Amniotic epithelial cell (primary cell): ENCODE data around the gene NBAS.

Experiments used
- DNase-seq: peaks from one replicate; pipeline ENCODE4 v3.0.0-alpha.2; 2010; ENCODE audit warnings: low read depth

Gene NBAS

DNA sequence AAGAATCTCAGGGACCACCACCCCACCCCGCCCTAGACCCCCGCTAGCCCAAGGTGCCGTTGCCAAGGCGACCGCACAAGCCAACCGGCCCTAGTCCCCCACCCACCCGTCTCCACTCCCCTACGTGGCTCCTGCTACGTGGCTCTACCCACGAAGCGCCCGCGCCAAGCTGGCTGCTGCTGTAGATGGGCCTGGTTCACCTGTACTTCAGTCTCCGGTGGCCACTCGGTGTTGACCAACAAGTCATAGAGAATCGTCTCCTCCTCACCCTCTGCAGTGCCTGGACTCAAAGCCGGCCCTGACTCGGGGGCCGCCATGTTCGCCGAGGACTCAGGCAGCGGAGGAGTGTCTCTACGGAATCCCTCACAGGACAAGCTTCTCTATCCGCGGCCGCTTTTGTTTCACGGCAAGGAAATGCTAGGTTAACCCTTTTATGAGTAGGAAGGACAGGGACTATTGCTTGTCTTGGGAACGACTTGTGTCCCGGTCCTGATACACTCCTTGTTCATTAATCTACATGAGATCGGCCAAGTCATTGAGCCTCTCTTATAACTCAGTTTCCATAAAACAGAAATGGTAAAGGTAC is at the start of gene NBAS:
Gene NBAS (minus strand): TSS at position 347 of the 586 bp plus-strand sequence. CDS start 30 bp downstream, at position 317.
- peak; percentile 85 for DNase-seq

DNA sequence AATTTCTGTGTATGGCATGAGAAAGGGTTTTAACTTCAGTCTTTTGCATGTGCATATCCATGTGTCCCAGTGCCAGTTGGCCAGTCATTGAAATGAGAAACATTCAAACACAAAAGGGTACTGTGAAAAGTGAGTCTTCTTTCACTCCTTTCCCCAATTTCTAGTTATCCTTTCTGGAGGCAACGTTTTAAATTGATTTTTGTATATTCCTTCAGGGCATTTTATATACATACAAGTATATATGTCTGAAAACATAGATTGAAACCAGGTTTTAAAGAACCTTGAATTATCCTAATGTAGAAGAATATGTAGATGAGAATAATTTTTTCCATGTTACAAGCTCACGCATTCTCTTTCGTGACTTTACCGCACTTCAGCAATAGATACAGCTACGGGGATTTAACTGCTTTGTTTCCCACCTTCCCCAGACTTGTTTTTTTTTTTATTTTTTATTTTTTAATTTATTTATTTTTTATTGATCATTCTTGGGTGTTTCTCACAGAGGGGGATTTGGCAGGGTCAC is 49.4 kb upstream of the NBAS start:
- no peak for DNase-seq

DNA sequence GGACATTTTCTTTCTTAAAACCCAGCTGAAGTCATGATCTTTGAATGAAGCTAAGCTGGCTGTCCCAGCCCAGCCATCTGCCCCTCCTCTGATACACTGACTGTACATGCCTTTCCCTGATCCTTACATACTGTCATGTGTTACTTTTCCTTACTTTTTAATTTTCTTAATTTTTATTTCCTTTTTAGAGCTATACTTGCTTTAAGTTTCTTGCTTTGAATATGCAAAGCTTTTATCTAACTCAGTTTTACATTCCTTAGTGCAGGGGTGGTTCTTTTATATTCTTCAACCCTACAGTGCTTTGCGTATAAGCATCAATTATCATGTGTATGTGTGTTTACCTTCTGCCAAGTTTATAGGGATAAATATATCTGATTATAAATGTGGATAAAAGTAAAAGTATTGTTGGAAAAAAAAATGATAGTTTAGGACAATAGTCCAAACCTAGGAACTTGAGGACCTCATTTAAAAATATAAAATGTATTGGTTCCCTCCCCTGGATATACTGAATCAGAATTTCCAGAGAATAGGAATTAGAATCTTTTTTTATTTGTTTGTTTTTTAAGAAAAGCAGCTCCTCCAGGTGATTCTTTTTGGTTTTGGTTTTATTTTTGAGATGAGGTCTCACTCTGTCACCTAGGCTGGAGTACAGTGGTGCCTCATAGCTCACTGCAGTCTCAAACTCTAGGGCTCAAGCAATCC is 48.4 kb upstream of the NBAS start:
- DNase-seq, result no peak

DNA sequence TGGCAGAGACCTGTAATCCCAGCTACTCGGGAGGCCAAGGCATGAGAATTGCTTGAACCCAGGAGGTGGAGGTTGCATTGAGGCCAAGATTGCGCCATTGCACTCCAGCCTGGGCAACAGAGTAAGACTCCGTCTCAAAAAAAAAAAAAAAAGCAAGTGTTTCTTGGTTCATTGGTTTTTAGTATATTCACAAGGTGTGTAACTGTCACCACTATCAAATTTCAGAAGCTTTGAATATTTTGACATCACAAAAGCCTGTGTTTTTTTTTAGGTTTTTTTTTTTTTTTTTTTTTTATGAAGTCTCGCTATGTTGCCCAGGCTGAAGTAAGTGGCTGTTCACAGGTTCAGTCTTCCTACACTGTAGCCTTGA is 47.2 kb upstream of the NBAS start:
- DNase-seq, result no peak

DNA sequence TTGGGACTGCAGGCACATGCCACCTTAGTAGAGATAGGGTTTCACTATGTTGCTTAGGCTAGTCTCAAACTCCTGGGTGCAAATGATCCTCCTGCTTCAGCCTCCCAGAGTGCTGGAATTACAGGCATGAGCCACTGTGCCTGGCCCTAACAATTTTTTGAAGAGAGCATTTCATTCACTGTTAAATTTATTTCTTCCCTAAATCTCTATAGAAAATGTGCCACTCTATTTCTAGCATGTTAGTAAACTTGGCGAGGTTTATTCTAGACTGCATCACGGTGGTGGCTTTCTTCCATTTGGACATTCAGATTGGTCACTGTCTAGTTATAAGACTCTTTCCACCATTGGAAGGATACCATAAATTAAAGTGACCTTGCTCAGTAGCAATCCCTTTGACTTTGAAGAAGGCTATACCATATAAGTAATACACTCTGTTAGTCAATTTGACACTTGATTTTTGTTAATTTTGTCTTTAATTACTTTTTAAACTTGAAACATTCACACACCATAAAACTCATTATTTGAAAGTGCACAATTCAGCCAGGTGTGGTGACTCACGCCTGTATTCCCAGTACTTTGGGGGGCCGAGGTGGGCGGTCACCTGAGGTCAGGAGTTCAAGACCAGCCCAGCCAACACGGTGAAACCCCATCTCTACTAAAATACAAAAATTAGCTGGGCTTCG is 46.7 kb upstream of the NBAS start:
- DNase-seq, result no peak

DNA sequence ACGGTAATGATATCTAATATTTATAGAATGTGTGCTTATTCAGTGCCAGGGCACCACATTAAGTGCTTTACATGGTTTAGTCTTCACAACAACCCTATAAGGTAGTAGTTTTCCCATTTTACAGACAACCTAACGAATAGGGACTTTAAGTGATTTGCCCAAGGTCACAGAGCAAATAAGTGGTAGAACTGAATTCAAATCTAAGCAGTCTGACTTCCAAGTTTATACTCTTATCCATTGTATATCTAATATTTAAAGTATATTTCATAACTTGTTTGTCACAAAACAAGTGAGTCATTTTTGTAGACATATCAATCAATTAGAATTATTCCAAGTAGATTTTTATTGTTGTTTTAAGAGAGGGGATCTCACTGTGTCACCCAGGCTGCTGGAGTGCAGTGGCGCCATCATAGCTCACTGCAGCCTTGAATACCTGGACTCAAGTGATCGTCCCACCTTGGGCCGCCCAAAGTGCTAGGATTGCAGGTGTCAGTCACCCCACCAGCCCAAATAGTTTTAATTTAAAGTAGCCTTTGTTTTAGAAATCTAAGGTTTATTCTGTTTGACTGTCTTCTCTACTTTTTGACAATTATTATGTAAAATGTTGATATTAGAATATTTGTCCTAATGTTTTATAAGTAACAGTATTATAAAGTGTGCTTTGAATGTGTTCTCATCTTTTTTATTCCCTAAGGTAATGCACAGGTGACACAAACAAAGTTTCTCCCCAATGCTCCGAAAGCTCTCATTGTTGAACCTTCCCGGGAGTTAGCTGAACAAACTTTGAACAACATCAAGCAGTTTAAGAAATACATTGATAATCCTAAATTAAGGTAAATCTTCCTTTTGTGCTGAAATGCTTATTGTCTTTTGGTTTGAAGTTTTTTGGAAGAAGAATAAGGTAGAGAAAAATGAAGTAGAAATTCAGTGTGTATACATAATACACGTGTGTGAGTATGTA is 45.6 kb upstream of the NBAS start:
- DNase-seq, result no peak

DNA sequence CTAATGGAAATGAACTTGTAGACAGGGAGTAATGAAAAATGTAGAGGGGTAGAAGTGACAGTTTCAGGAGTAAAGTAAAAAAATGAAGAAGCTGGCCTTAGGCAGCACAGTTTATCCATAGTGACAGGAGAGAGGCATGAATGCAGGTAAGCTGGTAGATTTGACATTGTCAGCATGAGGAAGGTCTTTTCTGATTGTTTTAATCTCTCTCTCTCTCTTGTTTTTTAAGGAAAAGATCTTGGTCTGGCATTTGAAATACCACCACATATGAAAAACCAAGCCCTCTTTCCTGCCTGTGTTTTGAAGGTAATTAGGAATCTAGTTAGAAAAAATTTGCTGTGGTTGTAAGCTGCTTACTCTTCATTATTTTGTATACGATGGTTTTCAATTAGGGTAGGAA is 44.6 kb upstream of the NBAS start:
- no peak for DNase-seq

DNA sequence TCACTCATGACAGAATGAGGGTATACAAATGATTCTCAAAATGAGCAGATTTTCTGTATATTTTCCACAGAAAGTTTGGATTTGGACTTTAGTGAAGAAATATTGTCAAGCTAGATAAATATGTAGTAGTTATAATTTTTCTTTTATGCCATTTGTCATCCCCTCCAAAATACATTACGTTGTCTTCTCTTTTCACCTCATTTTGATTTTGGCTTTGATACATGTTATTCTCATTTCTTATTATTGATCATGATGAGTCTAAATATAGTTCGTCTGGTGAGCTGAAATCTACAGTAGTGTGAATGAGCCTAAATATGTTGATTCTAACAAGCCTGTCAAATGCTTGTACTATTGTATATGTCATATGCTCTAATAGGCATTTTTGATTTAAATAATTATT is 42.8 kb upstream of the NBAS start:
- DNase-seq, result no peak

DNA sequence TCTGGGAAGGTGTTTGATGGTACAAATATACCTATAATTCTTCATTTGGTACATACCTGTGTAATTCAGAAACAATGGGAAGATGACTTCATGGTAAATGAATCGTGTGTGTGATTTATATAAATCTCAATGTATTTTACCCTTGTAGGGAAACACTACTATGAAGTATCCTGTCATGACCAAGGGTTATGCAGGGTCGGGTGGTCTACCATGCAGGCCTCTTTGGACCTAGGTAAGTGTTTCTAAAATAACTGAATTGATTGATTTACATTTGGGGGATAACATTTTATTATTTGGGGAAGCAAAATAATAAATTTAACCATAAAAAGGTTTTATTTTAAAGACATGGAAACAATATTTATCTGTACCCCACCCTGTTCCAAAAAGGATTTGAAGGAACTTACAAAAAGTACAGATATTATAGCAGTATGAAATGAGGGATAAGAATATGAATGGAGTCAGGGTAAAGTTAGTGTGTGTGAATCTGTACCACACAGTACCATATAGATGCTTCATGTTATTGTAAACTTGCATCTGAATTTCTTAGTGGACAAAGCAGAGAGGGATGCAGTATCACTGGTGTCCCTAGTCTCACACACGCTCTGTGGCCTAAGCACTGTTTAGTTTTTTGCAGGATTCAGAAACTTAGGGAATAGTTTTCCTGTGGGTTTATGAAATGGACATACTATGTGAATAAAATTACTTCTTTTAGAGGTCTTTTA is 42.1 kb upstream of the NBAS start:
- no peak for DNase-seq

DNA sequence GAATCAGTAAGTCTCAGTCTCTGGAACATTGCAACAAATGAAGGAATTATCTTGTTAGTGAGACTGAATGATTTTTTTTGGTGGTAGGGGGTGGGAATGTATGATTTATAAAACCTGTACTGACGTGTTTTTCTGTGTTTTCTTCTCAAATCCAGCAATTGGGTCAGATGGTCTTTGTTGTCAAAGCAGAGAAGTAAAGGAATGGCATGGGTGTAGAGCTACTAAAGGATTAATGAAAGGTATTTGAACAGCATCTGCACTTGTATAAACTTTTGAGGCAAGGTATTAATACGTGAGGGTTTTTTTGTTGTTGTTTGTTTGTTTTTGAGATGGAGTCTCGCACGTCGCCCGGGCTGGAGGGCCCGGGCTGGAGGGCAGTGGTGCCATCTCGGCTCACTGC is 41.3 kb upstream of the NBAS start:
- no peak for DNase-seq

DNA sequence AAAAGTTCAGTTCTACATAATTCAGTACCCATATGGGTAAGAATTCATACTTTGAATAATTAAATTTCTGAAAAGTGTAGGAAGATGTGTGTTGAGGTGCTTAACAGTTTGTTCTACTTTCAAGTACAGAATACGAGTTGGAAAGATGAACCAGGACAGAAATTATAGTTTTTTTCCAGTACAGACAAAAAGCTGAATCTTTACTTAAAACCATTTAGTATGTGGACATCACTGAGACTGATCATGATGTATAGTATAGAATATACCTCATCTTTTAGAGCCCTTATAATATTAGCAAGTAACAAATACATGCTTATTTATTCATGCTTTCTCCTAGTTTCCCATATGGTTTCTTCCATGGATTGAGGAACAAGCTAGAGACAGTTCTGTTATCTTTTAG is 40.5 kb upstream of the NBAS start:
- no peak for DNase-seq

DNA sequence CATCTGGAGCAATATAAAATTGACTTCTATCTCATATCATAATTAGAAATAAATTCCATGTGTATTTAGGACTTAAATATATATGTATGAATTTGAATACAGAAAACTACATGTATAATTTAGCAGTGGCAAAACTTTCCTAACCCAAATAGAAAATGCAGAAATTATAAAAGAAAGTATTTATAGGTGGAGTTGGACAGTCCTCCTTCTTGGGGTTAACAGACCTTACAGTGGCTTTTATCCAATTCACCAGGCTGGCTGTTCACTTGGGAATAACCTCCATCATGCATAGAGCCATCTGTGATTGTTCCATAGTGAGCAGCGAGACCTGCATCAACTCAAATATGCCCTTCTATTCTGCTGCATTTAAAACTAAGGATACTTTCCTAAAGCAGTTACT is 38.9 kb upstream of the NBAS start:
- no peak for DNase-seq

DNA sequence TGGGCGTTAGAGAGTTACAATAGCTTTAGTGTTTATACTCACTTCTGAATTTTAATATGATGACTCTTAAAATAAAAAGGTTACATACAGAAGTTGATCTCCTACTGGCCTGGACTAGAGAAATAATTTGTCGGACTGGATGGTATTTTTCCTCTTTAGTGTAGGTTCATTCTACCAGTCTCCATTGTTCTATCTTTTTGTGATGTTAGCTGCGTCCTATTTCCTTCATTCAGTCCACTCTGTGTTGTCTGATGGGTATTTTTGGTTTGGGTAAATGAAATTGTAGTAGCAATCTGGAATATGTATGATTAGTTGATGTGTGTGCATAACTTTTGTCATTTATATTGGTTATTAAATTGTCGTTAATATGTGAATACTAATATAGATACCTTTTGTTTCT is 35.8 kb upstream of the NBAS start:
- DNase-seq, result no peak

DNA sequence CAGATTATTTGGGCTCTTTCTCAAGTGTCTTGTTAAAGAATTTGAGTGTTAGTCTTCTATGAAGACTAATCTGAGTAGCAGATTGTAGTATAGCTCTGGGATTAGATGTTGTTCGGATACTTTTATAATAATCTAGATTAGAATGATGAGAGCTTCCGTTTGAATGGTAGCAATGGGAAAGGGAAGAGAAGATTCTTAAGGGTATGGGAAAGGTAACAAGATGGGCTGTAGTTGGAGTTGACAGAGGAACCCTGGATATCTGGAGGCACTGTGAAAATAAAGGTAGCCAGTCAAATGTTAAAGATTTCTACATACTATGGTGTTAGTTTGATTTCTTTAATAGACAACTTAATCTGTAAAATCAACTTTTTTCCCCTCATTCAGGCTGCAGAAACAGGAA is 35.2 kb upstream of the NBAS start:
- DNase-seq, result no peak

DNA sequence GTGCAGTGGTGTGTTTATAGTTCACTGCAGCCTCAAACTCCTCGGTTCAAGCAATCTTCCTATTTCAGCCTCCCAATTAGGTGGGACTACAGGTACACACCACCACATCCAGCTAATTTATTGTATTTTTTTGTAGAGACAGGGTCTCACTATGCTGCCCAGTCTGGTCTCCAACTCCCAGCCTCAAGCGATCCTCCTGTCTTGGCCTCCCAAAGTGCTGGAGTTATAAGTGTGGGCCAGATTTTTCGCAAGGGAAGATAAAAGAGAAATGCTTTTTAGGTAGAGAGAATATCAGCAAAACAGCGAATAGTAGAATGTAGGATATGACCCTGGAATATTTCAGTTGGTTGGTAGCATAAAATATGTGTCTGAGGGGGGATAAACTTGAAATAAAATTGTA is 34.8 kb upstream of the NBAS start:
- no peak for DNase-seq

DNA sequence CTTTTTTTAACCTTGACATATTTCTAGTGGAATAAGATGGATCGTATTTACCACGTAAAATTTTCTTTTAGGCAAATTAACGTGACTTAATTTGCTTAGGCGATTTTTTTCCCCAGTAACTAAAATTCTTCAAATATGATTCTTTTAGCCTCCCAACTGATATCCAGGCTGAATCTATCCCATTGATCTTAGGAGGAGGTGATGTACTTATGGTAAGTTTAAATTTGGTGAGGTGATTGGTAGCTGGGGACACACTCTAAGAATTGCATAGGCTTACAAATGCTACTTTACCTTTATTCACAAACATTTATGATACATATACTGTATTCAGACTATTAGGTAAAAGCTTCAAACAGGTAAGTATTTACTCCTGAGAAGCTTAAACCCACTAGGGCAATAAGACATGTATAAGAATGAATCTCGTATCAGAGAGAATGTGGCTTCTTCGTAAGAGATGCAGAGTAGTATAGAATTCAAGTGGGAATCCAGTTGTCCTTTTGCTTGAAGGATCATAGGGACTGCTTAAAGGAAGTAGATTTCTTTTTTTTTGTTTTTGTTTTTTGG is 34.3 kb upstream of the NBAS start:
- no peak for DNase-seq

DNA sequence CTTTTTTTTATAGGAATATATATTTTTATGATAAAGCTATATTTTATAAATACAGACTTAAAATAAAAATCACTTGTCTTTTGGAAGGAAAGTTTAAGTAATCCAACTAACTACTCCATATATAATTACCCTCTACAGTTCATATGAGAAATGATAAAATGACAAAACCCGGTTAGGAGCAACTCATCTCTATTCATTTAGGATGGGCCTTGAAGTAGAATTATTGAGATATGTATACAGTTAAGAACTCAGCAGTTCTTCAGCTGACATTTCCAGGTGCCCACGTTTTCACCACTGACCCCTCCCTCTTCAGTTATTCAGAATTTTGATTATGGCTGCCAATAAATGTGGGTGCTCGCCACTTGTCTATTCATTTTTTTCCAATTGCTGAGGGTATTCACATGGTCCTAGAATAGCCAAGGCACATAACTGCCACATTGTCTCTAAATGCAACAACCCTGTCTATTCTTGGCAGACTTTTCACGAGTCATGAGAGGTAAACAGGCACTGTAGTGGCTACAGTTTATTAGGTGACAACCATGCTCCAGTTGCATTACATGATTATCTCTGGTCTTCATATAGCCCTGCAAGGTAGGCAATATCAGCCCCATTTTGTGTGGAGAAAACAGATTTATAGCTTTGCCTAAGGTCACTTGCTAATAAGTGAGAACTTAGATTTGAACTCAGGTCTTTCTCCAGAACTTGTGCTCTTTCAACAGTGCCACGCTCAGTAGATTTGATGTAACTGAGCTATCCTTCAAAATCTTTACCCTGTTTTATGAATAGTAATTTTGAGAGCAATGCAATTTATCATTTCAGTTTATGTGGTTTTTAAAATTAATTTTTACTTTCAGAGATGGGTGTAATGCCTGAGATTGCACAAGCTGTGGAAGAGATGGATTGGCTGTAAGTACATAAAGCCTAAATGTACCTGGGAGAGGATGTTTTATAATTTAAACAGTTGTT is 33.4 kb upstream of the NBAS start:
- DNase-seq, result no peak

DNA sequence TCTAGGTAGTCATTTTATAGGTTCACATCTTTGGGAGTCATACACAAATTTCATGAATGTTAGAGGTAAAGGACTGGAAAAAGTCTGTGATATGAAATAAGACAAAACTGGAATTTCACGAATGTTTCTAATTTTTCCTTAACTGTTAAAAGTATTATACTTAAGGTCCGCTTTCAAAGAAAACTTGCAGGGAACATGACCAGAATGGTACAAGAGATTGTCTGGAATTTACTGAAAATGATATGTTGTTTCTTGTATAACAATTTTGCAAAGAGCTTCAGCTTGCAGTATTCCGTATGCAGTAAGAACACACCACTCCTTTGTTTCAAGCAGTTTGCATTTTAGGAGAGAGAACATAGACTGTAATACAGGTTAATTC is 32.2 kb upstream of the NBAS start:
- DNase-seq, result no peak

DNA sequence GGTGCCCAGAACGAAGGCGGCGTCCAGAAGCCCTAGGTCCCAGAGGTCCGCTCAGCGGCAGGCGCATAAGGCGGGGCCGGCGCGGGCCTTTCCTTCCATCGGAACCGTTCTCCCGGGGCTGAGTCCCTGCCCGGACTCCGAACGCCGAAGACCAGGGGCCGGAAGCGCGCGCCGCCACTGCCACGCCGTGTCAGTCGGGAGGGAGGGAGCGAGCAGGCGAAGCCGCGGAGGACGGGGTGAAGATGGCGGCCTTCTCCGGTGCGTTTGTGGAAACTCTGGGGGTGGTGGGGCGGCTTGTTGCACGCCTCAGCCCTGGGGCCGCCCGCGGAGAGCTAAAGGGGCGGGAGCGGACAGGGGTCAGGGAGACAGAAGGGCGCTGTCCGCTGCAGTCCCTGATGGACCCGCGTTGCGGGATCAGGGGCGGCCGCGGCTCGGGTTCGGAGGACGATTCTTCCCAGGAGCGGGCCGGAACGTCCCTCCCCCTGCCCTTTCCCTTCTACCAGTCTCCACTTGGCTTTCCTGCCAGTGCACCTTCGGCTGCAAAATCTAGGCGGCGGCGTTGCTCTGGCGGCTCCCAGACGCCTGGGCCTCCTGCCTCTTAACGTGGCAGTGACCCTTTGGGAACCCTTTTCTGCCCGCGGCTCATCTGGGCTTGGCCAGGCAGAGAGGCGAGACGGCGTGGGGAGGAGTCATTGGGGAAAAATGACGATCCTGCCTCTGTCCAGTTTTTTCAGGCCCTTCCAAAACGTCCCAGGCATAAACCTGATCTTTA is 30.7 kb upstream of the NBAS start, which contains the start of gene DDX1:
Gene DDX1 (plus strand): TSS at position 177 of the 772 bp plus-strand sequence. CDS start 66 bp downstream, at position 243.
- DNase-seq, result peak; percentile 77
